Stimulated activated CD4-positive, alpha-beta T cell treated with anti-CD3 and anti-CD28 coated beads, TNF-alpha, amount 100 ng/mL, for 4 hours (primary cell): Measurements from ENCODE around the gene KRT80.

Source experiments
- DNase-seq, 3 experiments: peaks; one replicate each; pipeline ENCODE4 v3.0.0-alpha.2; 2020; ENCODE audit warnings: low read depth in 3 of 3

The KRT80 gene

GRCh38 chr12:52198454-52199215, 6.8 kb upstream of the KRT80 start:
- DNase-seq = no peak

GRCh38 chr12:52197371-52198231, 5.8 kb upstream of the KRT80 start:
- DNase-seq = no peak

GRCh38 chr12:52195065-52195730, 3.4 kb upstream of the KRT80 start:
- DNase-seq = no peak

- DNase-seq = no peak
These were observed 2.2 kb upstream of the KRT80 start for GRCh38 chr12:52193991-52194390.

GRCh38 chr12:52193532-52193931, 1.7 kb upstream of the KRT80 start:
- DNase-seq = no peak

GRCh38 chr12:52190860-52191729, 719 bp downstream of the KRT80 start:
- no peak for DNase-seq

- DNase-seq = no peak
These were observed 2.2 kb downstream of the KRT80 start for GRCh38 chr12:52189376-52190174.

- no peak for DNase-seq
These were observed 3.2 kb downstream of the KRT80 start for GRCh38 chr12:52188658-52189057.

GRCh38 chr12:52187640-52188039, 4.2 kb downstream of the KRT80 start:
- DNase-seq = no peak

- DNase-seq = no peak
These were observed 4.6 kb downstream of the KRT80 start for GRCh38 chr12:52187206-52187605.

- no peak for DNase-seq
These were observed 5.5 kb downstream of the KRT80 start for GRCh38 chr12:52186118-52186840.

GRCh38 chr12:52185400-52185967, 6.3 kb downstream of the KRT80 start:
- DNase-seq = no peak

- no peak for DNase-seq
These were observed 7.0 kb downstream of the KRT80 start for GRCh38 chr12:52184813-52185212.

- DNase-seq = no peak
These were observed 7.8 kb downstream of the KRT80 start for GRCh38 chr12:52183971-52184370.

GRCh38 chr12:52183544-52183910, 8.3 kb downstream of the KRT80 start:
- DNase-seq = no peak

- no peak for DNase-seq
These were observed 8.8 kb downstream of the KRT80 start for GRCh38 chr12:52182898-52183543.

- no peak for DNase-seq
These were observed 9.4 kb downstream of the KRT80 start for GRCh38 chr12:52182384-52182783.

GRCh38 chr12:52181746-52182145, 10.1 kb downstream of the KRT80 start:
- no peak for DNase-seq

GRCh38 chr12:52180971-52181628, 10.7 kb downstream of the KRT80 start:
- no peak for DNase-seq
